GM21423 (cell line): ENCODE measurements around the gene R3HDM2.

Source experiments
- ATAC-seq: cut with Tn5 transposase; IDR thresholded peaks from one replicate; pipeline ENCODE4 v1.9.1; 2021; ENCODE audit warnings: mild to moderate bottlenecking, moderate library complexity; ENCODE audit not compliant: unreplicated experiment

Gene R3HDM2

DNA sequence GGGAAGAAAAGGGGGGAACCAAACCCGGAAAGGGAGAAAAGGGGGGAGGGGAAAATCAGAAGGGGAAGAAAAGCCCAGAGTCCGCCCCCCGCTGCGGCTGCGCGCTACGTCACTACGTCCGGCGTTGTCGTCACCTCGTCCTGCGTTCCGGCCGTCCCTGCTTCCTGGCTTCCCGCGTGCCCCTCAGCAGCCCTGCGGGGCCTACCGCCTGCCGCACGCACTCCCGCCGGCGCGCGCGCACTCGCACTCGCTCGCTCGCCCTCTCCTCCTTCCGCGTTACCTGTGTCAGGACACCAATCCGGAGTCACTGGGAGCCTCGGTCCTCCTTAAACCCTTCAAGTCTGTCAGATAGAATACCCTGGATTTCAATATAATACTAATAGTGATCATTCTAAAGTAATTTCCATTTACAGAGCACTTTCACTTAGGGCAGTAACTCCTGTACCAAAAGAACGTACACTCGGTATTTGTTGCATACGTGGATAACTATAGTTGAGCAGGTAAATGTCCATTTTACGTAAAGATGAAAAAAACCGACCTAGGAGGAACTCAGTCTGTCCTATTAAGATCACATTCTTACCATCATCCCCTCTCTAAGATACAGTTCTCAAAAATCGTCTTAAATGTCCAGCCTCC, at the start of gene R3HDM2:
R3HDM2 (minus strand) TSS at position 113 of the 636 bp plus-strand sequence. CDS start 120,615 bp downstream, outside the sequence.
- peak; percentile 95 for ATAC-seq

DNA sequence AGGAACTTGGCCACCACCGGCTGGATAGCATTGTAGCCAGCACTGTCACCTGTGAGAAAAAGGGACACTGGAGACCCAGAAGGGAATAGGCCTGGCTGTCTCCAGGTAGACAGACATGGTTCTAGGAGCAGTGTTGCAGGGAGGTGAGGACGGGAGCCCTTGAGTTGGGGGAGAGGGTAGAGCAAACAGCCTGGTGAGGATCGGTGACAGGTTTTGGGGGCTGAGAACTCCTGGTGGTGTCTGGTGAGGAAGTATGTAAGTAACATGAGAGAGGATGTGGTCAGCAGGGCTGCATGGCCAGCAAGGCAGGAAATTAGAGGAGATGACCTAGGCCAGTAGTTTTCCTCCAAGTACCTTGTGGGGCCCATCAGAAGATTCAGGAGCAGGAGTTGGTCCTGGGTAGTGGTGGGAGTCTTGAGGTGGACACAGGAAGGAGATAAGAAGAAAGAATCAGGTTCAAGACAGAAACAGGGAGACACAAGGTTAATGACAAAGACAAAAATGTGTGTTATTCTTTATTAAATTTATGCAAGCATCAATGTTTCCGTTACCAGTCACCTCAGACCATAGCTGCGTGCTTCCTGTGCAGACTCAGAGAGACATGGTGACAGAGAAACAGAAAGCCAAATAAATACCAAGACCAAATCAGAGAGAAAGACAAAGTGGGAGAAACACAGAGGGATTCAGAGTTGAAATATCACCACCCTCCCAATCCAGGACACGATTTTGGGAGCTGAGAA, 48.7 kb upstream of the R3HDM2 start, which contains the start of gene ARHGAP9:
ARHGAP9 (minus strand) TSS at position 491 of the 740 bp plus-strand sequence; CDS start at position 31, 460 bp downstream.
- ATAC-seq = peak; percentile 54

DNA sequence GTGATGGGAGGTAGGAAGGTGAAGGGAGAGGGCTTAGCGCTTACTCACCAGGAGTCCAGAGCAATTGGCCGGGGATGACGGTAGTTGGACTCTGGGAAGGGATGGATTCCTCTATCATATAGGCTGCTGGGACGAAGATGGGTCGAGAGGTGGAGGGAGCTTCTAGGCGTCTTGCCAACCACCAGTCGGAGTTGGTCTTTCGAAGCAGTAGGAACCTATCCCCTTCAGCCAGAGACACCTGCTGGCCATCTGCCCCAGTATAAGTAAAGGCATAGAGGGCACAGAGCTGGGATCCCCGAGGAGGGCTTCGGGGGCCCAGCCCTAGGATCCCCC, 48.2 kb upstream of the R3HDM2 start:
- no peak for ATAC-seq

DNA sequence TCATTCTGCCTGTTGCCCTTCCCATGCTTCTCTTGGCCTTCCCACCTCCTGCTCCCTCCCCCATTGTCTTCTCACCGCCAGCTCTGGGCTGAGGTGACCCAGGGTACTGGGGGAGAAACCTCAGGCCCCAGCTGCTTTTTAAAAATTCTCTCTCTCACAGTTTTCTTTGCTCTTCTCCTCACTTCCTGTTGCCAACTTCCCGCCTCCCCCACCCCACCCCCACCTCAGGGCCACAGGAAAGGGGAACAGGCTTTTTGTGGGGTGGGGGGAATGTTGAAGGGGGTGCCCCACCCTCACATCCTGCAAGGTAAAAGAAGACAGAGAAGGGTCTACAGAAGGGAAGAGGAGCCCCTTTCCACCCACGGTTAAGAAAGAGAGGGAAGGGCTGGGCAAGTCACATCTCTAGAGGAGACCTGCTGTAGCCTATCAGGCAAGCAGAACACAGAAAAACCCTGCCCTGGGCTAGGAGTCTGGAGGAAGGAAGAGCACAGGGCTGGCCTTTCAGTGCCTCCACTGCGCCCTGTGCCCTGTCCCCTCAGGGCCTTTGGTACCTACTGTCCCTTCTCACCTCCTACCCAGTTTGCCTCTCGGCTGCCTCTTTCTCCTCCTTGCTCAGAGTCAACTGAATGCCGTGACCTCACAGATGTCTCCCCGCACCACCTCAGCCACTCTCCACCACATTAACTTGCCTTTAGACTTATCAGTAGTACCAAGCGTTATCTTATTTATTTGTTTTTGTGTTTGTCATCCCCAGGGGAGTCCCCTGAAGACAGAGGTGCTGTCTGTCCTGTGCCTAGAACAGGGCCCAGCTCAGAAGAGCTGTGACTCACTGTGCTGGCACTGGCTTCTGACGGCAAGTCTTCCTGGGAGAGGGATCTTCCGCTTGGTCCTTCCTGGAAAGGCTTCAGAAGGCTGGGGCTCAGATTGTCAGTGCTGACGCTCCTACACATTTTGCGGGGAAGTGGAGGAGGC, 47.2 kb upstream of the R3HDM2 start:
- ATAC-seq = no peak

DNA sequence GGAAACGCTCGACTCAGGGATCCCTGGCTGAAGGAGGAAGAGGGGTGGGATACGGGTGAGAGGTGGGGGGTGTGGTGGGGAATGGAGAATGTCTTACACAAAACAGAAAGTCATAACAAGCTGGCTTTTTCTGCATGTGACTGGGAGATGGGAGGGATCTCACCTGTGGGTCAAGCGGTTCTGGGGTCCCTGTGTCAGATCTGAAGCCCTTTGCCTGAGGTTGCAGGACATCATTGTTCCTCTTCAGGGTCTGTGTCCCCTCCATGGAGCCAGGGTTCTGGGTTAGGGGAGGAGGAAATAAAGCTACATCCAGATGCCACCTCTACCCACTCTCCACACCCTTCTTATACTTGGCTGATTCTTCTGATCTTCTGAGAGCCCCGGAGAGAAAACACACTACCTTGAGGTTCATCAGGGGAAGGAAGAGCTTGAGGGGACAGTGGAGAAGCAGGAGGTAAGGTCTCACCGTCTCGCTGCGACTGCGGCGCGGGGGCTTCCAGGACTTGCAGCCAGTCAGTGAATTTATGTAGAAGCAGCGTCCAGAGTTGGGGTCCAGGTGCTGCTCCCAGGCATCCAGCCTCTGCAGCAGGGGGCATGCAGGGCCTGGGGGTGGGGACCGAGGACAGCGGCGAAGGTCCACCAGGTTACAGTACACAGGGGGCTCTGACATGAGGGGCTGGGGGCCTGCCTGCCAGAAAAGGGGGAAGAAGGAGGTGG, 46.3 kb upstream of the R3HDM2 start:
- no peak for ATAC-seq

DNA sequence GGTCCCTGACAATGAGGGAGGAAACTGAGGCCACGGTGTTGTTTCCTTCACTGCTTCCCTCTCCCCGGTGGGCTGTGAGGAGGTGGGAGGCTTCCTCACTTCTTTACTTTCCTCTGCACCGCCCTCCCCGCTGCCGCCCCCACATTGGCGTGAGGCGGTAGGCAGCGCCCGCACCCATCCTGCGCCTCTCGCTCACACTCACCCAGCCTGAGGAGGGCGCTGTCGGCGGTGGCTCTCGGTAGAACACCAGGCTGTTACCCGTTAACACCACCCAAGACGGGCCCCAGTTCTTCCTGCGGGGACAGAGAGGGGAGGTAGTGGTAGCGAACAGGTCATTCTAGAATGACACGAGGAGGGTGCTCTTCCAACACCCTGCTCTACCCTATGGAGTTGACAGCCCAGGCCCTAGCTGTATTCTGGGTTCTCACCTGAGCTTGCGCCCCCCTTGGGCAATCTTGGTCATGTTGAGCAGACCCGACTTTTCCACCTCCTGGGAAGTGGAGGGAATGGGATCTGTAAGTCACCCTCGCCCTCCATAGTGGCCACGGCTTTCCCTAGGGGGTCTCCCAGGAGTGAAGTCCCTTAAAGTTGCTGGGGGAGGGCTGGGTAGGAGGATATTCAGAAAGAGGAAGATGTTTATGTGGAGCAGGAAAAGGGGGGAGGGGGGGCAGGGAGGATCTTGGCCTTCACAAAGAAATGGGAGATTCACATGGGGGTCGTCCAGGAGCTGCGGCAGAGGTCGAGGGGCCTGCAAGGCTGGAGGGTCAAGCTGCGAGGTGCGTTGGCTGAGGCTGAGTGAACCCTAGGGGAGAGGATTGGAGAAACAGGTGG, 45.5 kb upstream of the R3HDM2 start:
- no peak for ATAC-seq

DNA sequence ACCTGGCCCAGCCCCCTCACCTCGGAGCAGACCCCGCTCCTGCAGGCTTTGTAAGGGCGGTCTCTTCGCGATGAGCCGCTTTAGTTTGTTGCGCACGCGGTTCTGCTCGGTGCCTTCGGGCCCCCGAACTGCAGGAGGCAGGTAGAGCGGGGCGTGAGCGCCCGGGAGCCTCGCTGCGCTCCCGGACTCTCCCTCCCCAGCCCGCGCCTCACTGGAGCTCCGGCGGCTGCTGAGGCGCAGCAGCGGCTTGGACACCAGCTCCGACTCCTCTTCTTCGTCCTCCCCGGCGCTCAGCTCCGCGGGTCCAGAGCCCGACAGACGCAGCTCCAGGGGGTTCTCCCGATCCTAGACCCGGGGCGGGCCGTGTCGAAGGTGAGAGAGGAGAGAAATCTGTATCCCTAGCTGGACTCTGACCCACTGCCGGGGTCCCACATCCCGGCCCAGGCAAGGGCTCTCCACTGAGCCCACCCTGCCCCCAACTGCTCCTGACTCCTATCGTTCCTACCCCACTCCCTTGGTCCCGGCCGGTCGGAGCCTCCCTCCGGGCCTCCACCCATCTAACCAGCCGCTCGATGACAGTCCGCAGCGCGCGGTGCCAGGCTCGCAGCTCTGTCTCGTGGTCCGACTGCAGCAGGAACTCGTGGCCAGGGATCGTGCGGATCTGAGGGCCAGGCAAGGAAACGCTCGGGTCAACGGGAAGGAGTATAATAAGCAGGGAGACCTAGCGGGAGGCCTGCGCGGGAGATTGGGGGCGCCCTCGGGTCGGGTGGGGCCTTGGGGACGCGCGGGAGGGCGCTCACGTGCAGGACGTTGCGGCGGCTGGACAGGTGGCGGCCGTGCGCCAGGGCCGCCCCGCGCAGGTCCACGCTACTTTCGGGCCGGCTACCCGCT, 44.7 kb upstream of the R3HDM2 start:
- no peak for ATAC-seq

DNA sequence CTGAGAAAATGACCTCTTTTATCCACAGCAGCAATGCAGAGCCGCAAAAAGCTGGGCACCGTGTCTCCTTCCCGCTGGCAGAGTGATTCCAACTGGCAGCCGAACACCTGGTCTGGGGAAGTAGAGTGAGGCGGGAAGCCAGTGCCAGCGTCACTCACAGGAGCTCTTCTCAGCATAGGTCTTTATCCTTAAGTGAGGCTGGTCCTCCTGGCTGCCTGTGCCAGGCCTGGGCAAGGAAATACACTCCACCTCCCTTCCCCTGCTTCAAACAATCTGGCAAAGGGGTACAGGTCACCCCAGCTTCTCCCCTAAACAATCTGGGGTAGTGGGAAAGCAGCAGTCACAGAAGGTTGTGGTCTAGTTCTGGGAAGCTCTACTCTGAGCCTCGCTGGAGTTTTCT, 44.0 kb upstream of the R3HDM2 start:
- no peak for ATAC-seq

DNA sequence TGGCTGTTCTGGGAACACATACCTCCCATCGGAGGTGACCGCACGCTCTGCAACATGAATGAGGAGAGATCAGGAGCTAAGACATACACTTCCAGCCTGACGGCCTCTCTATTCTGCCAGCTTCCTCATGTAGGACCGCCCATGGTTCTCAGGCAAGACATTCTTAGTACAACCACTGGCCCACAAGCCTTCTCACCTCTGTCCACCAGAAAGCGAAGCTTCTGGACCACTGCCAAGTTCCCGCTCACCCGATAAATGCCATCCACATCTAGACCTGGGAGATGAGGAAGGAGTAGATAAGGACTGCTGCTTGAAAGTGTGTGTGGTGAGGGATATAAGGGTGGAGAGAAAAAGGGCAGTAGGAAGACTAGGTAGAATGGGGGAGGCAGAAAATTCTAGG, 43.6 kb upstream of the R3HDM2 start:
- ATAC-seq = no peak

DNA sequence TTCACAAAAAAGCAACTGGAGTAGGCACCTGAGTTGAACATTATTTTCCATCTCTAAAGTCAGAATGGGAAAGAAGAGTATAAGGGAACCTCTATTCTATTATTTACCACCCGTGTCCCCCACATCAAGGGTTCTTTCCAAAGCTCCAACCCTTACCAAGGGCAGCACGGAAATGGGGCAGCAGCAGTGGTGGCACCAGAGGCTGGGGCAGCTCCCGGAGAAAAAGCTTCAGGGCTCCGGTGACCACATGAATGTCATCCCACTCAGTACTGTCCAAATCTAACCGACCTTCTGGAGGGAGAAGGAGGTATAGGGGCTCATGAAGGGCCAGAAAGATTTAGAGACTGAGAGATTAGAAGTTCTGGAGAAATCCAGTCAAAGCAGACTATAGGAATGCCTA, 43.0 kb upstream of the R3HDM2 start:
- ATAC-seq = no peak

DNA sequence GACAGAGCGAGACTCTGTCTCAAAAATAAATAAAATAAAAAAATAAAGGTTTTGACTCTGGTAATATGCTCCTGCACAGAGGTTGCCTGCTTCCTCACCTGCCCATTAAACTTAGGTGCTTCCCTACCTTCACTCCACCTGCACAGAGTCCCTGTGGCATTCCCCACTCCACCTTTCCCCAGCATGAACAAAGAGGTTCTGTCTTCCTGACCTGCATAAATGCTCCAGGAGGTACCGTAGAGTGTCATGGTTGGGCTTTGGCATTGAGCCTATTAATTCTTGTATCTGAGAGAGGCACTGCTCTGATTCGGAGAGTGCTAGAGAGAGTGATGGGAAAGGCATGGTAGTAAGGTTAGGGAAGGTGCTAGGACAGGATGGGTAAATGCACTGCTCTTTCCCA, 42.5 kb upstream of the R3HDM2 start:
- no peak for ATAC-seq

DNA sequence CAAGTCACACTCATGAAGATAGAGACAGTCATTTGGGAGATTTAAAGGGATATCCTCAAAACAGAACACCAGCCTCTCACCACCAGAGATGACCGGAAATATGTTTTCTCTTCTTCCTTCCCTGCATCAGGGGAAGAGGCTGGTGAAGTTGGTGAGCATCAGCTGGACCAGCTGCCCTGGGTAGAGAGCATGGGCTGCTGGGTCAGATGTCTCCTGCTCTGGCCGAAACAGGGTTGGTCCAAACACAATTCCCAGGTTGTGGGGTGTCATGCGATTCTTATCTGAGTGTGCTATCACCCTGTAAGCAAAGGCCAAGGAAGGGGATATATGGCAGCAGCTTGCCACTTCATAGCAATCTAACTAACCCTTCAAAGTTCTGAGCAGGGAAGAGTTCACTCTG, 41.5 kb upstream of the R3HDM2 start:
- no peak for ATAC-seq

DNA sequence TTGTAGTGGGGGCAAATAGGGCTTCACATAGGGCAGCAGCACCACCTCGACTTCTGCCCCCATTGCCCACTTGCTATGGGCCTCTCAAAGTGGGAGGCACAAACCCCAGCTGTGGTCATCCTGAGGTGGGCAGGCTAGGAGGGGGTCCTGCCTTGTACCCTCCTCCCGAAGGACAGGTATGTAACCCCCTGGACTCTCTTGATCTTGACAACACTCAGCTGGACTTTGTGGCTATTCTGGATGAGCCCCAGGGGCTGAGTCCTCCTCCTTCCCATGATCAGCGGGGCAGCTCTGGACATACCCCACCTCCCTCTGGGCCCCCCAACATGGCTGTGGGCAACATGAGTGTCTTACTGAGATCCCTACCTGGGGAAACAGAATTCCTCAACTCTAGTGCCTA, 40.8 kb upstream of the R3HDM2 start:
- ATAC-seq = no peak

DNA sequence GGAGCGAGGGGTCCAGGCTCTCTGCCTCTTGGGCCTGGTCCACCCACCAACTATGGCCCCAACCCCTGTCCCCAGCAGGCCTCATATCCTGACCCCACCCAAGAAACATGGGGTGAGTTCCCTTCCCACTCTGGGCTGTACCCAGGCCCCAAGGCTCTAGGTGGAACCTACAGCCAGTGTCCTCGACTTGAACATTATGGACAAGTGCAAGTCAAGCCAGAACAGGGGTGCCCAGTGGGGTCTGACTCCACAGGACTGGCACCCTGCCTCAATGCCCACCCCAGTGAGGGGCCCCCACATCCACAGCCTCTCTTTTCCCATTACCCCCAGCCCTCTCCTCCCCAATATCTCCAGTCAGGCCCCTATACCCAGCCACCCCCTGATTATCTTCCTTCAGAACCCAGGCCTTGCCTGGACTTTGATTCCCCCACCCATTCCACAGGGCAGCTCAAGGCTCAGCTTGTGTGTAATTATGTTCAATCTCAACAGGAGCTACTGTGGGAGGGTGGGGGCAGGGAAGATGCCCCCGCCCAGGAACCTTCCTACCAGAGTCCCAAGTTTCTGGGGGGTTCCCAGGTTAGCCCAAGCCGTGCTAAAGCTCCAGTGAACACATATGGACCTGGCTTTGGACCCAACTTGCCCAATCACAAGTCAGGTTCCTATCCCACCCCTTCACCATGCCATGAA, 40.3 kb upstream of the R3HDM2 start:
- ATAC-seq = no peak

DNA sequence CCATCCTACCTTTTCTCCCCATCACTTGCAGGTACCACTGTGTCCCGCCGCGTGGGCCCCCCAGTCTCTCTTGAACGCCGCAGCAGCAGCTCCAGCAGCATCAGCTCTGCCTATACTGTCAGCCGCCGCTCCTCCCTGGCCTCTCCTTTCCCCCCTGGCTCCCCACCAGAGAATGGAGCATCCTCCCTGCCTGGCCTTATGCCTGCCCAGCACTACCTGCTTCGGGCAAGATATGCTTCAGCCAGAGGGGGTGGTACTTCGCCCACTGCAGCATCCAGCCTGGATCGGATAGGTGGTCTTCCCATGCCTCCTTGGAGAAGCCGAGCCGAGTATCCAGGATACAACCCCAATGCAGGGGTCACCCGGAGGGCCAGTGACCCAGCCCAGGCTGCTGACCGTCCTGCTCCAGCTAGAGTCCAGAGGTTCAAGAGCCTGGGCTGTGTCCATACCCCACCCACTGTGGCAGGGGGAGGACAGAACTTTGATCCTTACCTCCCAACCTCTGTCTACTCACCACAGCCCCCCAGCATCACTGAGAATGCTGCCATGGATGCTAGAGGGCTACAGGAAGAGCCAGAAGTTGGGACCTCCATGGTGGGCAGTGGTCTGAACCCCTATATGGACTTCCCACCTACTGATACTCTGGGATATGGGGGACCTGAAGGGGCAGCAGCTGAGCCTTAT, 39.6 kb upstream of the R3HDM2 start:
- no peak for ATAC-seq

DNA sequence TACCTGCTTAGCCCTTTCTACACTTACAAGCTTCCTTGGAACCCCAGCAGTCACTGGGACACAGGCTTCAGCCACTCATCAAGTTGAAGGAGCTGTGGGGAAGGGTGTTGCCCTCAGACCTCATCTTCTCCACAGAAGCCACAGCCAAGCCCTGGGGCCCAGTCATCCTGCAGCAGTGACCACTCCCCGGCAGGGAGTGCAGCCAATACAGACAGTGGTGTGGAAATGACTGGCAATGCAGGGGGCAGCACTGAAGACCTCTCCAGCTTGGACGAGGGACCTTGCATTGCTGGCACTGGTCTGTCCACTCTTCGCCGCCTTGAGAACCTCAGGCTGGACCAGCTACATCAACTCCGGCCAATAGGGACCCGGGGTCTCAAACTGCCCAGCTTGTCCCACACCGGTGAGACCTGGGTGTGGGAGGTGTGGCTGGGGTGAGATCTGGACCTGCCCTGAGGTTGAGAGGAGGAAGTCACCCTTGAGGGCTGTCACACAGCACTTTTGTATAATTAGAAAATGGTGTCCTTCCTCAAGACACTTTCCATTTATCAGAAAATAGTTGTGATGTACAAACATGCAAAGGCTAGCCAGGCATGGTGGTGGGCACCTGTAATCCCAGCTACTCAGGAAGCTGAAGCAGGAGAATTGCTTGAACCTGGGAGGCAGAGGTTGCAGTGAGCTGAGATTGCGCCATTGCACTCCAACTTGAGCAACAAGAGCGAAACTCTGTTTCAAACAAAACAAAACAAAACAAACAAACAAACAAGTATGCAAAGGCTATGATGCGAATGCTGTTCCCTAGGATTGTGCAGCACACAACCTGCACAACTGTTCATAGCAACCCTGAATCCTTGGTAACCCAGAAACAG, 38.7 kb upstream of the R3HDM2 start:
- no peak for ATAC-seq

DNA sequence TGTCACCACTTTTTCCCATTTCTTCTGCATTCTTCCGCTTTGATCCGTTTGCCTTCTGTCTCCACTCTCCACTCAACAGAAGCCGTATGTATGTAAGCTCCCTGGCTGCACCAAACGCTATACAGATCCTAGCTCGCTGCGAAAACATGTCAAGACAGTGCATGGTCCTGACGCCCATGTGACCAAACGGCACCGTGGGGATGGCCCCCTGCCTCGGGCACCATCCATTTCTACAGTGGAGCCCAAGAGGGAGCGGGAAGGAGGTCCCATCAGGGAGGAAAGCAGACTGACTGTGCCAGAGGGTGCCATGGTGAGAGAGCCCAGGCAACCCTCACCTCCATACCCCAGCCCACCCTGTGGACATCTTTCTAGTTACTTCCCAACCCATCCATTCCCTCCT, 37.1 kb upstream of the R3HDM2 start:
- no peak for ATAC-seq
